Measurements from ENCODE around the gene PER2.

DNA sequence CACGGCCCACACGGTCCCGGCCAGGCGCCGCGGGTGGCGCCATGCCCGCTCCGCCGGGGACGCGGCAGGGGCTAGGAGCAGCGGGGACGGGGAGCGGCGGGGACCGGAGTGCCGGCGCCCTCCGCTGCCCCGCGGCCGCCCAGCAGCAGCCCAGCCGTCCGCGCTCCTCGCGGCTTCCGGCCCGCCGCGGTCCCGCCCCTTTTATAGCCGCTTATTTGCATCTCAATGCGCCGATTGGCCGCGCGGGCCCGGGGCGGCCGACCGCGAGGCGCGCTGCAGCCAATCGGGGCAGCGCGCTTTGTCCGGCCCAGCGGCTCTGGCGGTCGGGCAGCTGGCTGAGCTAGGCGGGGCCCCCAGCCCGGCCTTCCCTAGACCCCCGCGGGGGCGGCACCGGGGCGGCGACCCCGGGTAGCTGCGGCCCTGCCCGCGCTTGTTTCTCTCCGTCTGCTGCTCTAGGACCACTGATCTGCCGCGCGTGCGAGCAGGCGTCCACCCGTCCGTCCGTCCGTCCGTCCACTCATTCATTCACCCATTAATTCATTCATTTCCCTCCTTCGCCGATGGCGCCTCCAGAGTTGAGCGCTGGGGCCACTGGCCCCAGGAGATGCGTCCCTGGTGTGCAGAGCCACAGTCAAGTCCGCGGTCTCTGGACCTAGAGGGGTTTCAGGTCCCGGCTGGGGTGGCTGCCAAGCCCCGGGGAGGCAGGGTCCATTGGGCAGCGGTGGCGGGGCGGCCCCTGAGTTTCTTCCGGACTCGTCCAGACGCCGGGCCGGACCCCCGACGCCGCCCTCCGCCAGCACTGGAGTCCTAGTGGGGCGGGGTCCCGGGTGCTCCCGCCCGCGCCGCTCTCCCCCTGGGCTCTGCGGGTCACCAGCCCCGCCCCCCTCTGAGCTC lies 48.3 kb downstream of the PER2 start, which contains the start of gene HES6:
- TF ChIP-seq FOXM1 (IDR thresholded peaks at IDR 0.05; ENCODE audit: borderline replicate concordance), result no peak
- no peak for TF ChIP-seq ZNF384 (IDR thresholded peaks at IDR 0.05)
- TF ChIP-seq ELF4 (IDR thresholded peaks at IDR 0.05), result no peak
- TF ChIP-seq HDGF (IDR thresholded peaks at IDR 0.05; ENCODE audit: borderline replicate concordance), result no peak
- no peak for TF ChIP-seq BHLHE40 (IDR thresholded peaks at IDR 0.05; ENCODE audit: borderline replicate concordance)
- no peak for TF ChIP-seq L3MBTL2 (conservative IDR thresholded peaks at IDR 0.05)
- no peak for TF ChIP-seq NFRKB (IDR thresholded peaks at IDR 0.05)
- TF ChIP-seq TARDBP (IDR thresholded peaks at IDR 0.05), result no peak
- 0 out of 2 replicates have a peak, but pooled peaks have one; percentile 58 for TF ChIP-seq LEF1 (IDR thresholded peaks at IDR 0.05; ENCODE audit: borderline replicate concordance)
- TF ChIP-seq SP1 (IDR thresholded peaks at IDR 0.05), result no peak
- no peak for TF ChIP-seq ARNT (IDR thresholded peaks at IDR 0.05)
- no peak for TF ChIP-seq SUZ12 (IDR thresholded peaks at IDR 0.05)
- no peak; the same call in 1 of the 2 replicates for TF ChIP-seq CTBP1 (IDR thresholded peaks at IDR 0.05; ENCODE audit: borderline replicate concordance)
- no peak for TF ChIP-seq FOXA1 (IDR thresholded peaks at IDR 0.05)

Measured in HEK293T (cell line).